ENCODE measurements around the gene SCFD1.
"Not testable (repeated sequence)": the region's sequence is repeated elsewhere in the genome, so short reads cannot be mapped to it uniquely, and the experiment has no call there.

The SCFD1 gene

GRCh38 chr14:30621940-30622830 is at the start of gene SCFD1:
Gene SCFD1 (plus strand): TSS chr14:30622319. CDS start chr14:30622339, 20 bp downstream.
- DNase-seq: peak; percentile 95

GRCh38 chr14:30572771-30573170 is 49.3 kb upstream of the SCFD1 start:
- no peak for DNase-seq

GRCh38 chr14:30573226-30573814 is 48.8 kb upstream of the SCFD1 start:
- no peak for DNase-seq

DNA sequence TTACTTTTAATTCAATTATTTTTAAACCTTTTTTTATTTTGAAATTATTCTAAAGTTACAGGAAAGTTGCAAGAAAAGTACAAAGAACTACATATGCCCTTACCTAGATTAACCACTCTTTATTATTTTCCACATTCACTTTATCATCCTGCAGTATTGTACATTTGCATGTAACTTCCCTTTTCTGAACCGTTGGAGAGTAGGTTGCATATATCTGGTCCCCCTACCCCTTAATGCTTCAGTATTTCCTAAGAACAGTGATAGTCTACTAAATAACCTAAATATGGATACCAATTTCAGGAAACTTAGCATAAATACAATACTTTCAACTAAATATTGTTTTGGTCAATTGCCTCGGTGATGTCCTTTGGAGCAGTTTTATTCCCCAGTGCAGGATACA is 48.2 kb upstream of the SCFD1 start:
- no peak for DNase-seq

DNA sequence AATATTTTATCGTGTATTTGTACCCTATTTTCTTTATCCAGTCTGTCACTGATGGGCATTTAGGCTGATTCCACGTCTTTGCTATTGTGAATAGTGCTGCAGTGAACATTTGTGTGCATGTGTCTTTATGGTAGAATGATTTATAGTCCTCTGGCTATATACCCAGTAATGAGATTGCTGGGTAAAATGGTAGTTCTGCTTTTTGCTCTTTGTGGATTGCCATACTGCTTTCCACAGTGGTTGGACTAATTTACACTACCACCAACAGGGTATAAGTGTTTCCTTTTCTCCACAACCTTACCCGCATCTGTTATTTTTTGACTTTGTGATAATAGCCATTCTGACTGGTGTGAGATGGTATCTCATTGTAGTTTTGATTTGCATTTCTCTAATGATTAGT is 47.3 kb upstream of the SCFD1 start:
- not testable (repeated sequence) for DNase-seq

DNA sequence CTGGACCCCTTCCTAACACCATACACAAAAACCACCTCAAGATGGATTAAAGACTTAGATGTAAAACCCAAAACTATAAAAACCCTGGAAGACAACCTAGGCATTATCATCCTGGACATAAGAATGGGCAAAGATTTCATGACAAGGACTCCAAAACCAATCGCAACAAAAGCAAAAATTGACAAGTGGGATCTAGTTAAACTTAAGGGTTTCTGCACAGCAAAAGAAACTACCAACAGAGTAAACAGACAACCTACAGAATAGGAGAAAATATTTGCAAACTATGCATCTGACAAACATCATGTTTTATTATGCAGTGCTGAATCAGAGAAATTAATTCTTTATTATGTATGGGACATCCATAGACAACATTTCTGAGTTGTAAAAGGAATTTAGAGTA is 45.8 kb upstream of the SCFD1 start:
- DNase-seq: not testable (repeated sequence)

DNA sequence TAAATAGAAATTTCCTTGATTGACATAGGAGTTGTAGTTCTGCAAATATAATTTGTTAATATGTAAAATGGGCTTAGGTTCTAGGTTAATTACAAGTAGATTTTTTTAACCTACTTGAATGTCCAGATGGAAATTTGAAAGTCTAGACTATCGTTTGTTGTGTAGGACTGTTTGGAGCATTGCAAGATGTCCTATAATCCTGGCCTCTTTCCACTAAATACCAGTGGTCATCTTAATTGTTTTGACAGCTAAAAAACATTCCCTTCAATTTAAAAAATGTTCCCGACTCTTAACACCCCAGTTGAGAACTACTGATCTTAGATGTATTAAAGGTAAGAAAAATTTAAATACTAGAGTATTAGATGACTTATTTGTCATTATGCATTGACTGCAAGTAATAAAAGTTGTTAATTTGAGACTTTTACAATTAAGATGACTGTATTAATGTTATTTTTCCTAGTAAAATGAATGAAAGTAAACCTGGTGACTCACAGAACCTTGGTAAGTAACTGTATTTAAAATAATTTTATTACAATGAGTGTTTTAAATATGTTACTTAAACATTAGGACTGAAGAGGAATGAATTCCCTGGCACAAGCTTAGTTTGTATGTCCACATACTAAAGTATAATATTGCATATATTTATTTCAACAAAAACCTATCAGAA is 41.4 kb upstream of the SCFD1 start:
- no peak for DNase-seq

DNA sequence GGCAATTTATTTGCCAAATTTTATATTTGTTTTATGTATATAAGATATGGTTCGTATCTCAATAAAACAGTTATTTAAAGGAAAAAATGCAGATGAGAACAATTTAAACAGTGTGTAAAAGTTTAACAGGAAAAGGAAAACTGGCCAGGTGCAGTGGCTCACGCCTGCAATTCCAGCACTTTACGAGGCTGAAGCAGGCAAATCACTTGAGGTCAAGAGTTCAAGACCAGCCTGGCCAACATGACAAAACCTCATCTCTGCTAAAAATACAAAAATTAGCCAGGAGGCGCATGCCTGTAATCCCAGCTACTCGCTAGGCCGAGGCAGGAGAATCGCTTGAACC is 40.9 kb upstream of the SCFD1 start:
- DNase-seq: no peak

- no peak for DNase-seq
Measured at GRCh38 chr14:30582376-30582775, 39.7 kb upstream of the SCFD1 start.

DNA sequence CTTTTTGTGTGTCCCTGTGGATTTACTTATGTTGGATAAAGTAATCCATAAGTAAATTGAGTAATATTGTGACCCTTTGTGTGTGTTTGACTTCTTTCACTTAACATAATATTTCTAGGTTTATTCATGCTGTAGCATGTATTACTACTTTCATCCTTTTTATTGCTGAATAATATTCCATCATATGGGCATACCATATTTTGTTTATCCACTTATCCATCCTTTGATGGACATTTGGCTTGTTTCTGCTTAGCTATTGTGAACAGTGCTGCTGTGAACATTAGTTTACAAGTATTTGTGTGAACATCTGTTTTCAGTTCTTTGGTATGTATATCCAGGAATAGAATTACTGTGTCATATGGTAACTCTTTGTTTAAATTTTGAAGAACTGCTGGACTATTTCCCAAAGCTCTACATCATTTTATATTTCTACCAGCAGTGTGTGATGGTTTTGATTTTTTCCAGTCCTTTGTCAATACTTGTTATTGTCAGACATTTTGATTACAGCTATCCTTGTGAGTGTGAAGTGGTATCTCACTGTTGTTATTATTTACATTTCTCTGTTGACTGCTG is 38.0 kb upstream of the SCFD1 start:
- DNase-seq: no peak

GRCh38 chr14:30585204-30585603 is 36.9 kb upstream of the SCFD1 start:
- no peak for DNase-seq

GRCh38 chr14:30587141-30587540 is 35.0 kb upstream of the SCFD1 start:
- no peak for DNase-seq

GRCh38 chr14:30588873-30589272 is 33.2 kb upstream of the SCFD1 start:
- no peak for DNase-seq

DNA sequence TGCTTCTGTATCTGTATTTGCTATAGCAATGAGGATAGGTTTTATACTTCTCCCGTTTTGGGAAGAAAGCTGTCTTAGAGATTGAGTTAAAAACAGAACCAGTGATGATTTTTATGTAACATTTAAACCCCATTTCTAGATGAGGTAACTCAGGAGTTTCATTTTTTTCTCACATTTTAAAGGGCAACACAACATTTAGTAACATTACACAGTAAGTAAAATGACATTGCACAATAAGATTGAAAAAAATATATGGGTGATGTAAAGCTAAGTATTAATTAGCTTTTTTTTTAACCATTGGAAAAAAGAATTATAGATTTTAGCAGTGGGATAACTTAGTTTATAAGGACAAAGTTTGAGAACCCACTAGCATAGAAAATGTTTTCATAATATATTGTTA is 25.2 kb upstream of the SCFD1 start:
- no peak for DNase-seq

DNA sequence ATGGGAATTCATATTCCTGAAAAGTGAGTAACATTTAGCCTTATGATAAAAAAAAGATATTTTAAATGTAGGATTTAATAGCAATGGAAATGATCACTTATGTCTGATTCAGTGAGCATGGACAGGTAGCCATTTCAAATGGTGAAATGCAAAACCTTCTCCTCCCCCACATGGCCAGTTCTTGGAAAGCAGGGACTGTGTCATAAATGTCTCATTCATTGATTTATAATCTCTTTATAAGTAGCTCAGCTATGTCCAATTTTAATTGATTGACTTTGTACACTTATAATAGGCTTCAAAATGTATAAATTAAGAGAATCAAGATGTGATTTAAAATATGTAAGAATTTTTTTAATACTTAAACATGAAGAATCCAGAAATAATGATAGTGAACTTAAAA is 24.6 kb upstream of the SCFD1 start:
- no peak for DNase-seq

- no peak for DNase-seq
Measured at GRCh38 chr14:30600922-30601918, 20.9 kb upstream of the SCFD1 start.

DNA sequence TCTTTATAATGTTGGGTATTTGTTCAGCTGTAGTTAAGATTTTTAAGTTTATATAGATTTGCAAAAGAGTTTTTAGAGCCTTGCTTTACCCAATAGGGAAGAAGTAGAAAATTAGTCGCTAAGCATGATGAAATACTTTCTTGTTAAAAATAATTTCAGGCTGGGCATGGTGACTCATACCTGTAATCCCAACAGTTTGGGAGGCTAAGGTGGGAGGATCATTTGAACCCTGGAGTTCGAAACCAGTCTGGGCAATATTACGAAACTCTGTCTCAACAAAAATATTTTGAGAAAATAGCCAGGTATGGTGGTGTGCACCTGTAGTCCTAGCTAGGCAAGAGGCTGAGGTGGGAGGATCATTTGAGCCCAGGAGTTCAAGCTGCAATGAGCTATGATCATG is 18.7 kb upstream of the SCFD1 start:
- DNase-seq: no peak

DNA sequence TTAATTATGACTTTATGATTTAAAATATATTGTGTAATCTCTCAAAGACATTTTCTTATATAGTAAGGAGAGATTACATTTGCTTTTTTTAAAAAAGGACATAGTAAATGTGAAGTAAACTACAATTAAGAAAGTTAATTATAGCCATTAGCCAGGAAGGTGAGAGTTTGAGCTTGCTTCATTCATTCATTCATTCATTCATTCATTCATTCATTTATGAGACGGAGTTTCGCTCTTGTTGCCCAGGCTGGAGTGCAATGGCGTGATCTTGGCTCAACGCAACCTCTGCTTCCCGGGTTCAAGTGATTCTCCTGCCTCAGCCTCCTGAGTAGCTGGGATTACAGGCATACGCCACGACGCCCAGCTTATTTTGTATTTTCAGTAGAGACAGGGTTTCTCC is 17.4 kb upstream of the SCFD1 start:
- not testable (repeated sequence) for DNase-seq

GRCh38 chr14:30607156-30607780 is 14.9 kb upstream of the SCFD1 start:
- DNase-seq: no peak

DNA sequence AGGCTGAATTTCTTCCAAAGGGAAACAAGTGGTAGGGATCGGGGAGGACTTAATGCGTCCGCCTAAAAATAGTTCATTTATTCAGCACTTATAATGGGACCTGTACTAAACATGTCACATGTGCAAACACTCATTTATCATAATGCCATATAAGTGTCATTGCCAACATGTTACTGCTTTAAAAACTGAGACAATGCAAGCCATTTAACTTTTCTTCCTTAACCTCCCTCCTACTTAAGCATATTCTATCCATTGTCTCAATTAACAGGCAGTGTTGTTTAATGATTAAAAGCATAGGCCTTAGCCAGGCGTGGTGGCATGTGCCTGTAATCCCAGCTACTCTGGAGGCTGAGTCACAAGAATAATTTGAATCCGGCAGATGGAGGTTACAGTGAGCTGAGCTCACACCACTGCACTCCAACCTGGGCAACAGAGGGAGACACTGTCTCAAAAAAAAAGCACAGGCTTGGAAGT is 13.5 kb upstream of the SCFD1 start:
- DNase-seq: no peak

- no peak for DNase-seq
Measured at GRCh38 chr14:30610787-30611343, 11.3 kb upstream of the SCFD1 start.
